GM19043 (cell line): Measurements from ENCODE around the gene NAB1.

Source experiments
- ATAC-seq: cut with Tn5 transposase; IDR thresholded peaks from one replicate; pipeline ENCODE4 v1.9.1; 2021; ENCODE audit warnings: low read depth; ENCODE audit not compliant: unreplicated experiment

Gene NAB1

DNA sequence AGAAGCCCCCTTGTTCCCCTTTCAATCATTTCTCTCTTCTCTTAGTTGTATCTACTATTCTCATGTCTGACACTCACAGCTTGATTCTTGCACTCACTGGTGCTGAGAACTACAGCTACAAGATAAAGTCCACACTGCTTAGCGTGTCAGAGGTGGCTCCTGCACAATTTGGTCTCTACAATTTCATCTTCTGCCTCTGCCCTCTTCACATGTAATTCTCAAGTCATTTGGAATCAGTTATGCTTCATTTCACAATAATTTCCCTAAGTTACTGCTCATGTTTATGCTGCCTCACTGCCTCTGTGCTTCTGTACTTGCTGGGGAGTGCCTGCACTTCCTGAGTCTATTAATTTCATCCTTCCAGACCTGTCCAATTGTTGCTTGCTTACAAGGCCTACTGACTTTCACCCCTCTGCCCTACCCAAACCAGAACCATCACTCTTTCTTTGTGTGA lies 11.6 kb upstream of the NAB1 start:
- ATAC-seq: no peak

- no peak for ATAC-seq
Observed at GRCh38 chr2:190637903-190638618, 10.8 kb upstream of the NAB1 start.

DNA sequence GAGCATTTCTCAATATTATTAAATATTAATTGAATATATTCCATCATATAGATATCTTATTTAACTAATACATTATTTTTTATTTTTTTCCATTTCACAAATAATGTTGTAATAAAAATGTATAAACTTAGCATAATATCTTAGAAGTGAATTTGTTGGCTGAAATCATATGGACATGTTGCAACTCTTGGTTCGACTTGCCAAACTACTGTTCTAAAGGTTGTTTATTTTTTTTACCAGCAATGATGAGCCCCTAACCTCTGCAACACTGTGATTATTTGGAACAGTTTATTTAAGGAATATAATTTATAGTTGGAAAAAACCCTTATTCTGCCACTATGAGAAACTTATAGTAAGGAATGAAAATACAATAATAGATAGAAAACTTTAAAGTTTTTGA lies 8.8 kb upstream of the NAB1 start:
- ATAC-seq: no peak

DNA sequence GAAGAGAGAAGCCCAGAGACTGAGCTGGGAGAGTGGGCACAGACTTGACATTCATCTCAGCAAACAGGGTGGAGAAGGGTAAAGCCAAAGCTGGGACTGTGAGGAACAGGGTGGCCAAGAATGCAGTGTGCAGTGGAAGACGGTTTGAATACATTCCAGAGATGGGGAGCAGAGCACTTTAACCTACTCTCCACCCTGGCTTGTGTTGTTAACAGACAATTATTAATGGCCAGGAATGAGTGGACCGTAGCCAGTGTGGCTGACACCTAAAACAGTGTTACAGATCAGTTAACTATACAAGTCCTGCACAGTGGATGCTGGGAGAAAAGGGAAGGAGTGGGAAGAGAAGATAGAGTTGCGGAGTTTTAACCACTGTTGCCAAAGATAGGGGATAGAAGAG lies 7.4 kb upstream of the NAB1 start:
- ATAC-seq: no peak

DNA sequence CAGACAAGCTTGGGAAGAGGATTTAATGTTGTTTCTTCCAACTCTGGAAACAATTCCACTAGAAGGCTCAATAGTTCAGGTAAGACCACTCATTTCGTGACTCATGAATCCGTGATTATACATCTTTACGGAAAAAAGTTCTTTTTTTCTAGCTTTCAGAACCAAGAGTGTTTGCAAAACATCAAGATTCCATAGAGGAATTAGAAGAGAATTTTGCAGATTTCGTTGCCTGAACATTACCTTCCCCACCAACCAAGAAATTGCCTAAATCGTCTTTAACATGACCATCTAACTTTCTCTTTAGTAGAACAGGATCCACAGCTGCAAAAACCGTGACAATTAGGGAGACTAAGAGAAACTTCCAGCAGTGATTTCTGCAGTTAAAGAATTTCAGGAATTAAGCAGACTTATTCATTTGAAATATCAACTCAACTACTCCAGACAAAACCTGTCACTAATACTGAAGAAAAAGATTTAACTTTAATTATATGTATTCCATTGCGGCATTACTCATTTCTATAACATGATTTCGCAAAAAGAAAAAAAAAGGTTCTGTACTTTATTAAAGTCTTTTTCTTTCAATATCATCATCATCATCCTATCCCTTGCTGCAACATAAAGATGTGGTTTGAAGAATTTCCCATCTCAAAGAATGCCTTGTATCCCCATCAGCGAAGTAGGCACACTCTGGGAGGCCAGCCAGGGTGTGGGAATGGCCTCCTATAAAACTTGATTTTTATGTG lies 1.9 kb upstream of the NAB1 start:
- ATAC-seq: no peak

GRCh38 chr2:190648289-190649034 lies 421 bp upstream of the NAB1 start:
- ATAC-seq: peak; percentile 64

DNA sequence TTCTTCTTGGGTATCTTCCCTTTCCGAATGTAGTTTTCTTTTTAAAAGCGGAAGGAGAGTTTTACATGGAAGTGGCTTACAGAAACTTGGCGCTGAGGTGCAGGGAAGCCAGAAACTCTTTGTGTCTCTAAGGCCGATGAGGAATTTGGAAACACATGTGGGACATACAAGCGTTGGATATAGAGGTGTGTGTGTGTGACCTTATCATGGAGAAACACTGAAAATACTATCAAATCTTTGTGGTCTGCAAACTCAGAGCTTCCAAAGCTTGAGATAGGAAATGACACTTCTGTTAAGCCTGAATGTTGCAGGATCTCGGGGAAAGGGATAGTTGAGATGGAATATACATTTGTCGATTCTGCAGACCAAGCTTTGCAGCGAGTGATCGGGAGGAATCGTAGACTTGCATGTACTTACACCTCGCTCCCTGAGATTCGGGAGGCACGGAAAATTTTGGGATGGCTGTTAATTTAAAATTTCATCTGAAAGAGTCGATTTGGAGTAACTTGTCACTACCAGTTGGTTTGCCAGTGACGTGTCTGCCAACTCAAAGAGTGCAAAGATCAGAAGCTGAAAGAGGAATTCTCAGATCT lies 1.0 kb downstream of the NAB1 start:
- peak; percentile 2 for ATAC-seq

GRCh38 chr2:190651413-190651812 lies 2.5 kb downstream of the NAB1 start:
- no peak for ATAC-seq

DNA sequence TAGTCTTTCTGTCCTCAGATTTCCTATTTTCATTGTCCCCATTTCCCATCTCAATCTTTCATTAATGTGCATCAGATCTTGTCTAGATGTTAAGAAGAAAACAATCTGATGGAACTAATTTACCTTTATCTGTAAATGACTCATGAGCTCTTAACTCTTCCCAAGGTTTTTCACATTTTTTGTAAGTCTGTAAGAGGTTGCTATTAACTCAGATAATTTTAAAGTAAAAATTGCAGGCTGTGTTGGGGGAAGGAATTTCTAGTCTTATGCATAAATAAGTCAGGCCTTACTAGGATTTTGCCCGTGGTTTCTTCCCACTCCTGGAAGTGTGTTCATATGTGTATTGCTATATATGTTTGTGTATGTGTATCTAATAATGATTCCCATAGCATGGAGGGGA lies 4.3 kb downstream of the NAB1 start:
- ATAC-seq: no peak

- no peak for ATAC-seq
Observed at GRCh38 chr2:190653931-190654330, 5.0 kb downstream of the NAB1 start.

- no peak for ATAC-seq
Observed at GRCh38 chr2:190655113-190655512, 6.2 kb downstream of the NAB1 start.

- ATAC-seq: no peak
Observed at GRCh38 chr2:190655570-190655969, 6.7 kb downstream of the NAB1 start.

DNA sequence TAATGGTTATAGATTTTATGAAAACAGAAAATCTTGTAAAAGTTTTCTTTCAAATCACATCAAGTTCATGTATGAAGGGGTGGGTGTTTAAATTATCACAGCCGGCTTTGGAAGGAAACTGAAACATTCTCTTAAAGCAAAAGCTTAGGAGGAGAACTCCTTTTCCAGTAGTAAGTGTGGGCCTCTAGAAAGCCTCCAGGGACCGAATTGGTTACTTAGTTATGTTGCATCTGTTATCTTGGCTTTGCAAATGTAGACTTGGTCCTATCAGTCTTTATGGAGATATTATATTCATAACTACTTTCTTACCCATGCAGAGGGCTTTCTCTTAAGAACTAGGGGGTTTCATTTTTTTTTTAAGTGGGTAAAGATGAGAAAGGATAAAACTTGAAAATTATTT lies 7.4 kb downstream of the NAB1 start:
- ATAC-seq: no peak

- ATAC-seq: no peak
Observed at GRCh38 chr2:190657474-190658255, 8.8 kb downstream of the NAB1 start.

DNA sequence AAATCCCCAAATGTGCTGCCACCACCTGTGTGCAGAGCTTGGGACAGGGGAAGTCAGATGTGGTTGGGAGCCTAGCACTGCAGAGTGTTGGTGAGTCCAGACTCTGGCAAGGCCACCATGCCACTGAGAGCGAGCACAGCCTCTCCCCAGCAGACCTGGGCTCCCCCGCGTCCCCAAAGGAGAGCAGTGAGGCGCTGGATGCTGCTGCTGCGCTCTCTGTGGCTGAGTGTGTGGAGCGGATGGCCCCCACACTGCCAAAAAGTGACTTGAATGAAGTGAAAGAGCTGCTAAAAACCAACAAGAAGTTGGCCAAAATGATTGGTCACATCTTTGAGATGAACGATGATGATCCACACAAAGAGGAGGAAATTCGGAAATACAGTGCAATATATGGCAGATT lies 10.7 kb downstream of the NAB1 start:
- no peak for ATAC-seq

- ATAC-seq: no peak
Observed at GRCh38 chr2:190662754-190663153, 13.9 kb downstream of the NAB1 start.

- ATAC-seq: no peak
Observed at GRCh38 chr2:190663348-190663747, 14.5 kb downstream of the NAB1 start.

GRCh38 chr2:190663839-190664238 lies 15.0 kb downstream of the NAB1 start:
- no peak for ATAC-seq

GRCh38 chr2:190664240-190664639 lies 15.4 kb downstream of the NAB1 start:
- no peak for ATAC-seq

- no peak for ATAC-seq
Observed at GRCh38 chr2:190666895-190667294, 18.0 kb downstream of the NAB1 start.
